ENCODE results near the gene ARHGEF7. TPM values are rescaled to one million over a fixed set of nuclear protein-coding genes. Genes with fewer than 3 reads are reported as not detected.

ARHGEF7 gene
- total RNA-seq, 2 donors from 2014 or later: 49.5 to 53.5 TPM

GRCh38 chr13:111291908-111292307, 176.8 kb downstream of the ARHGEF7 start:
- TF ChIP-seq CTCF (conservative IDR thresholded peaks at IDR 0.05): no peak
- H3K27me3 Mint-ChIP-seq (ENCODE audit: insufficient read depth): no peaks in the 10 kb centered on the region
- peaks cover 39% of the 10 kb centered on the region for H3K36me3 Mint-ChIP-seq (ENCODE audit: low read depth)
- H3K9ac ChIP-seq (ENCODE audit: extremely low read depth, low read length, poor library complexity, severe bottlenecking): no peak overlapping the region
- H3K27ac ChIP-seq (ENCODE audit: low read depth, low read length): no peak overlapping the region
- no peaks in the 10 kb centered on the region for H3K27me3 ChIP-seq (ENCODE audit: control insufficient read depth, insufficient read depth, low read length, poor library complexity, severe bottlenecking)
- H3K9me3 Mint-ChIP-seq: no peaks in the 10 kb centered on the region
- no peak overlapping the region for H3K4me3 ChIP-seq (ENCODE audit: low read length)
- no peaks in the 10 kb centered on the region for H3K4me1 ChIP-seq (ENCODE audit: control insufficient read depth, insufficient read depth, low read length)
- no peak overlapping the region for H3K4me3 Mint-ChIP-seq
- H3K4me1 Mint-ChIP-seq: peaks cover 6% of the 10 kb centered on the region
- 93 to 97% methylated on average over 12 to 14 of the region's 14 CpGs for WGBS, 2 experiments (ENCODE audit: insufficient coverage in 1 of 2, insufficient read length in 1 of 2)
- no peaks in the 10 kb centered on the region for H3K9me3 ChIP-seq (ENCODE audit: control insufficient read depth, low read length)
- no peak for DNase-seq
- peaks cover 62% of the 10 kb centered on the region for H3K36me3 ChIP-seq (ENCODE audit: control insufficient read depth, insufficient read depth, low read length)
- H3K27ac Mint-ChIP-seq: no peak overlapping the region

- no peak overlapping the region for H3K4me3 Mint-ChIP-seq
- Histone ChIP-seq H3K4me1 (ENCODE audit: control insufficient read depth, insufficient read depth, low read length) (no peaks in the 10 kb centered on the region), H3K9ac (ENCODE audit: extremely low read depth, low read length, poor library complexity, severe bottlenecking) (no peak overlapping the region), H3K36me3 (ENCODE audit: control insufficient read depth, insufficient read depth, low read length) (peaks cover 68% of the 10 kb centered on the region), H3K27ac (ENCODE audit: low read depth, low read length) (no peak overlapping the region), H3K4me3 (ENCODE audit: low read length) (no peak overlapping the region), H3K9me3 (ENCODE audit: control insufficient read depth, low read length) (no peaks in the 10 kb centered on the region), H3K27me3 (ENCODE audit: control insufficient read depth, insufficient read depth, low read length, poor library complexity, severe bottlenecking) (no peaks in the 10 kb centered on the region)
- no peak overlapping the region for H3K27ac Mint-ChIP-seq
- peaks cover 33% of the 10 kb centered on the region for H3K36me3 Mint-ChIP-seq (ENCODE audit: low read depth)
- DNase-seq: no peak
- TF ChIP-seq CTCF (conservative IDR thresholded peaks at IDR 0.05): no peak
- peaks cover 6% of the 10 kb centered on the region for H3K4me1 Mint-ChIP-seq
- no peaks in the 10 kb centered on the region for H3K9me3 Mint-ChIP-seq
- H3K27me3 Mint-ChIP-seq (ENCODE audit: insufficient read depth): no peaks in the 10 kb centered on the region
- WGBS, 2 experiments (ENCODE audit: insufficient coverage in 1 of 2, insufficient read length in 1 of 2): 96 to 97% methylated on average over 10 to 13 of the region's 13 CpGs
These were observed 177.8 kb downstream of the ARHGEF7 start for GRCh38 chr13:111292710-111293485.

- TF ChIP-seq CTCF (conservative IDR thresholded peaks at IDR 0.05): no peak
- H3K9me3 ChIP-seq (ENCODE audit: control insufficient read depth, low read length): no peaks in the 10 kb centered on the region
- DNase-seq: no peak
- WGBS, 2 experiments (ENCODE audit: insufficient coverage in 1 of 2, insufficient read length in 1 of 2): 91 to 96% methylated on average over 8 to 9 of the region's 9 CpGs
- no peaks in the 10 kb centered on the region for H3K27me3 ChIP-seq (ENCODE audit: control insufficient read depth, insufficient read depth, low read length, poor library complexity, severe bottlenecking)
- Mint-ChIP-seq H3K4me3 (no peak overlapping the region), H3K9me3 (no peaks in the 10 kb centered on the region), H3K27ac (no peak overlapping the region), H3K36me3 (ENCODE audit: low read depth) (peaks cover 26% of the 10 kb centered on the region), H3K4me1 (no peaks in the 10 kb centered on the region), H3K27me3 (ENCODE audit: insufficient read depth) (no peaks in the 10 kb centered on the region)
- no peak overlapping the region for H3K9ac ChIP-seq (ENCODE audit: extremely low read depth, low read length, poor library complexity, severe bottlenecking)
- H3K4me1 ChIP-seq (ENCODE audit: control insufficient read depth, insufficient read depth, low read length): no peaks in the 10 kb centered on the region
- no peak overlapping the region for H3K4me3 ChIP-seq (ENCODE audit: low read length)
- no peak overlapping the region for H3K27ac ChIP-seq (ENCODE audit: low read depth, low read length)
- H3K36me3 ChIP-seq (ENCODE audit: control insufficient read depth, insufficient read depth, low read length): peaks cover 53% of the 10 kb centered on the region
These were observed 180.8 kb downstream of the ARHGEF7 start for GRCh38 chr13:111295886-111296285.
